ENCODE results near the gene CALR.
"Not testable (repeated sequence)": the region's sequence is repeated elsewhere in the genome, so short reads cannot be mapped to it uniquely, and the experiment has no call there.

CALR gene

GRCh38 chr19:12933287-12934072 lies 4.9 kb upstream of the CALR start, which contains the start of gene FARSA:
Gene FARSA, minus strand, starts transcription at chr19:12933711. Its CDS starts 15 bp downstream, at chr19:12933696.
- DNase-seq (ENCODE audit: low read depth in 2 of 2) = peak; percentile 86 to 88

DNA sequence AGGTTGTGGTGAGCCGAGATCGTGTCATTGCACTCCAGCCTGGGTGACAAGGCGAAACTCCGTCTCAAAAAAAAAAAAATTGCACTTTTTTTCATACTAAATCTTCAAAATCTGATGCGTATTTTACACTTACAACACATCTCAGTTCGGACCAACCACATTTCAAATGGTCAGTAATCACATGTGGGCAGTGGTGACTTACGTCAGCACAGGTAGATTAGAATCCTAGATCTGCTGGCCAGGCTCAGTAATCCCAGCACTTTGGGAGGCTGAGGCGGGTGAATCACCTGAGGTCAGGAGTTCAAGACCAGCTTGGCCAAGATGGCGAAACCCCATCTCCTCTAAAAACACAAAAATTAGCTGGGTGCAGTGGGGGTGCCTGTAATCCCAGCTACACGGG lies 3.3 kb upstream of the CALR start:
- no peak for DNase-seq (ENCODE audit: low read depth in 2 of 2)

DNA sequence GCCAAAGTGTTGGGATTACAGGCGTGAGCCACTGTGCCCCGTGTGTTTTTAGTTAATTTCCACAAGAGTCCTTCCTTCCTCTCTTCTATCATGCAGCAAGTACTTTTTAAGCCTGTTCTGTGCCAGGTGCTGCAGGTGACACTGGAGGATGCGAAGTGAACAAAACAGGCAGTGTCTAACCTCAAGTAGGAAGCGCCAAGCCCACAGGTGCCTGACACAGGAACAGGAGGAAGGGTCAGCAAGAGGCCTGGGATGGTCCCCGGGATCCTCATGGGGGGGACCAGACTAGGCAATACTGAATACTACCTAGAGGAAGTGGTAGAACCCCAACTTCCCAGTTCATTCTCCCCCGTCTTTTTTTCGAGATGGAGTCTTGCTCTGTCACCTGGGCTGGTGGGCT lies 1.8 kb upstream of the CALR start:
- no peak for DNase-seq (ENCODE audit: low read depth in 2 of 2)

- no peak for DNase-seq (ENCODE audit: low read depth in 2 of 2)
These were observed 1.1 kb upstream of the CALR start for GRCh38 chr19:12937093-12937926.

- DNase-seq (ENCODE audit: low read depth in 2 of 2) = no peak
These were observed 581 bp downstream of the CALR start for GRCh38 chr19:12938779-12939601.

DNA sequence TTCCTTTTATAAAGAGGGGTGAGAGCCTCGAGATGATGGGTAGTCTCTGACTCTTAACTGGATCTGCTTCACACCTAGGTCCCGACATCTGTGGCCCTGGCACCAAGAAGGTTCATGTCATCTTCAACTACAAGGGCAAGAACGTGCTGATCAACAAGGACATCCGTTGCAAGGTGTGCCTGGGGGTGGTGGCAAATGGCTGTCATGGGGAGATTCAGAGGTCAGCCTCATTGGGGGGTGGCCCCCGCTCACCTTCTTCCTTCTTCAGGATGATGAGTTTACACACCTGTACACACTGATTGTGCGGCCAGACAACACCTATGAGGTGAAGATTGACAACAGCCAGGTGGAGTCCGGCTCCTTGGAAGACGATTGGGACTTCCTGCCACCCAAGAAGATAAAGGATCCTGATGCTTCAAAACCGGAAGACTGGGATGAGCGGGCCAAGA lies 1.6 kb downstream of the CALR start:
- no peak for DNase-seq (ENCODE audit: low read depth in 2 of 2)

- no peak for DNase-seq (ENCODE audit: low read depth in 2 of 2)
These were observed 2.5 kb downstream of the CALR start for GRCh38 chr19:12940897-12941296.

- no peak for DNase-seq (ENCODE audit: low read depth in 2 of 2)
These were observed 5.1 kb downstream of the CALR start for GRCh38 chr19:12943437-12944044.

- DNase-seq (ENCODE audit: low read depth in 2 of 2) = no peak
These were observed 5.8 kb downstream of the CALR start for GRCh38 chr19:12944104-12944674.

DNA sequence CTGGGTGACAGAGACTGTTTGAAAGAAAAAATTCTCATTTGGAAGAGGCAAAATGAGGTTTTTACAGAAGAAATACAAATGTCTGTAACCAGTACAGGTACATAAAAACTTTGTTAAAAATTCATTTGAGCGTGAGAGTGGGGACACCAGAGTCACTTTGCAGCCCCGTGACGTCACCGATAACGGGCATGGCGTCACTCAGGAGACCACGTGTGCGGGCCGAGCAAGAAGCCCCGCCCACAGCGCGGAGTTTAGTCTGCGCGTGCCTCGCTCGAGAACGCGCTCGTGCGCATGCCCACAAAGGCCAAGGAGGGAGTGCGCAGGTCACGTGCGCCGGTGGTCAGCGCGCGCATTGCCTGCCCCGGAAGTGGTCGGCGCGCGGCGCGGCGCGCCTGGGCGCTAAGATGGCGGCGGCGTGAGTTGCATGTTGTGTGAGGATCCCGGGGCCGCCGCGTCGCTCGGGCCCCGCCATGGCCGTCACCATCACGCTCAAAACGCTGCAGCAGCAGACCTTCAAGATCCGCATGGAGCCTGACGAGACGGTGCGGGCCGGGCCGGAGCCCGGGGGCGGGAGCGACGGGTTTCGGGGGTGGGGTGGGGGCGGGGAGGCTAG lies 7.2 kb downstream of the CALR start, which contains the start of gene RAD23A:
RAD23A (plus strand) TSS at position 384 of the 613 bp plus-strand sequence; CDS start at position 471, 87 bp downstream.
- peak; percentile 97 for DNase-seq (ENCODE audit: low read depth in 2 of 2)

- DNase-seq (ENCODE audit: low read depth in 2 of 2) = peak; percentile 32 to 43
These were observed 7.8 kb downstream of the CALR start for GRCh38 chr19:12946092-12946721.

GRCh38 chr19:12946731-12947496 lies 8.5 kb downstream of the CALR start:
- no peak for DNase-seq (ENCODE audit: low read depth in 2 of 2)

DNA sequence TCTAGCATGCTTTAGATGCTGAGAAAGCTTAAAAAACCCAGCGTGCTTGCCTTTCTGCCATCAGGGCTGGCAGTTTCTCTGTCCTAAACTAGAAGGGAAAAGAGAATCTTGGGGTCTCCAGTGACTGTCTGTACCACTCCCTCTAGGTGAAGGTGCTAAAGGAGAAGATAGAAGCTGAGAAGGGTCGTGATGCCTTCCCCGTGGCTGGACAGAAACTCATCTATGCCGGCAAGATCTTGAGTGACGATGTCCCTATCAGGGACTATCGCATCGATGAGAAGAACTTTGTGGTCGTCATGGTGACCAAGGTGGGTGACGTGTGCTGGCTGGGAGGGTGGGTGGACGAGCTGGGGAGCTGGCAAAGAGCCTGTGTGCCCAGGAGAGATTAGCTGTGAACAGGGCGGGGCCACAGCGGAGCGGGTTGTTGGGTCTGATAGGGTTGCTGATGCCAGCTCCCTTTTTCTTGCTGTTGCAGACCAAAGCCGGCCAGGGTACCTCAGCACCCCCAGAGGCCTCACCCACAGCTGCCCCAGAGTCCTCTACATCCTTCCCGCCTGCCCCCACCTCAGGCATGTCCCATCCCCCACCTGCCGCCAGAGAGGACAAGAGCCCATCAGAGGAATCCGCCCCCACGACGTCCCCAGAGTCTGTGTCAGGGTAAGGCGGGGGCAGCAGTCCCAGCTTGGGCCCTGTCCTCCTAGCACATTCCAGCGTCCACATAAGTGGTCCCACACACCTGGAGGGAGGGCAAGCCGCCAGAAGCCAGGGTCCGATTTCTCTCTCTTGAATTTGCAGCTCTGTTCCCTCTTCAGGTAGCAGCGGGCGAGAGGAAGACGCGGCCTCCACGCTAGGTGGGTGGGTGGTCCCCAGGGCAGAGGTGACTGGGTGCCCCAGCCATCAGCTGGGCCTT lies 9.5 kb downstream of the CALR start:
- DNase-seq (ENCODE audit: low read depth in 2 of 2) = no peak

- DNase-seq (ENCODE audit: low read depth in 2 of 2) = no peak
These were observed 10.4 kb downstream of the CALR start for GRCh38 chr19:12948612-12949362.

DNA sequence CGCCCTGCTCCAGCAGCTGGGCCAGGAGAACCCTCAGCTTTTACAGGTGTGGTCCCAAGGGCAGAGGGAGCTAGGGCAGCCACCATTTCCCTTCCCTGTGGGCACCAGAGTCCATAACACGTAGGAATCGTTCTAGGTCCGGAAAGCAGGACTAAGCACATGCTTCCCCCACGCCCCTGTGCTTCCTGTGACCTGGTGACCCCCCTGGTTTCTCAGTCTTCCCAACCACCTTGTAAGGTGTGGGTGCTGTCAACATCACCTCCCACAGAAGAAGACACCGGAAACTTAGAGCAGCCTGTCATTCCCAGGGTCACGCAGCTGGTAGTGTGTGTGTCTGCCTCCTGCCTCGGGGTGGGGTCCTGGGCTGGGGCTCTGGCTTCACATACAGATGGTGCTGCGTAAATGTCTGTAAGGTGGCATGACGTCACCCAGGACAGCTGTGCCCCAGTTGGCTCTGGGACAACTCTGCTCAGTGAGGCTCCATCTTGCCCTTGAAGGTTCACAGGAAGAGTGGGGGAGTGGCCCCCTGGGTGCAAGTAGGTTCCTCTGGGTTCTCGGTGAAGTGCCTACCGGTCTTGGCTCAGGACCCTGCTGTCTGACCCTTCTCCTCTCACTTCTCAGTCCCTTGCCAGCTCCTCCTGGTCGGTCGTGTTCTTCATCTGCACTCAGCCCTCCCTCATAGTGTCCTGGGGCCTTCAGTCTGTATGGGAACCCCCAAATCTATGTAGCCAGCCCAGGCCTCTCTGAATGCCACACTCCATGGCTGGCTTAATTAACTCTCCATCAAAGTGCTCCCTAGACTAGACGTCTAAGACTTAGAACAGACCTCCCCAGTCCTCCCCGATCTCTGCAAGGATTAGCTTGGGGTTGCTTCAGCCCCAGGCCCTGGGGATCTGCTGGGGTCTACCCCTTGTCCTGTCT lies 11.2 kb downstream of the CALR start:
- no peak for DNase-seq (ENCODE audit: low read depth in 2 of 2)

GRCh38 chr19:12952050-12952449 lies 13.6 kb downstream of the CALR start:
- not testable (repeated sequence) for DNase-seq (ENCODE audit: low read depth in 2 of 2)
